Uterus (tissue), 4 donors: ENCODE data around the gene EMX2. TPM values are rescaled to one million over a fixed set of nuclear protein-coding genes. Genes with fewer than 3 reads are reported as not detected.
A peak's percentile ranks its signal among the peaks of the same experiment; 100 is the strongest.

Source experiments
- DNase-seq, 2 donors: peaks; one replicate each; pipeline ENCODE4 v3.0.0-alpha.2; 2019 to 2020
- H3K27ac ChIP-seq, 2 donors: fragments of 200-600 bp; sonication (generic); 1 replicate in 1 of 2; 2 replicates in 1 of 2; pipeline ENCODE4 v1.5.1; 2016 to 2018
- H3K27me3 ChIP-seq, 2 donors: fragments of 200-600 bp; sonication (generic); one replicate each; pipeline ENCODE4 v1.5.1; 2018 to 2019; ENCODE audit warnings: control low read depth in 1 of 2
- H3K36me3 ChIP-seq, 2 donors: fragments of 200-600 bp; sonication (generic); one replicate each; pipeline ENCODE4 v1.5.1; 2019; ENCODE audit warnings: control low read depth in 1 of 2
- H3K4me1 ChIP-seq, 2 donors: fragments of 200-600 bp; sonication (generic); one replicate each; pipeline ENCODE4 v1.5.1; 2018 to 2019; ENCODE audit warnings: control low read depth in 1 of 2
- H3K4me3 ChIP-seq, 2 donors: fragments of 200-600 bp; sonication (generic); 1 replicate in 1 of 2; 2 replicates in 1 of 2; pipeline ENCODE4 v1.5.1; 2018 to 2019; ENCODE audit warnings: mild to moderate bottlenecking in 1 of 2
- H3K9me3 ChIP-seq, 2 donors: fragments of 200-600 bp; sonication (generic); one replicate each; pipeline ENCODE4 v1.5.1; 2019; ENCODE audit warnings: control low read depth in 1 of 2
- POLR2A ChIP-seq, 2 donors: fragments of 450-650 bp; IDR thresholded peaks; one replicate each; pipeline ENCODE4 v1.6.1; 2016; ENCODE audit warnings: antibody characterized with exemption in 2 of 2, mild to moderate bottlenecking in 1 of 2, moderate library complexity in 1 of 2
- intact Hi-C: fragments of 100-400 bp; cut with DNase I; formaldehyde crosslinking; loops from one replicate; pipeline ENCODE4 v1.15.1; 2023; ENCODE audit warnings: low total_unique reads
- total RNA-seq, 4 donors: library from RNA; depleted of rRNA in 3 of 4; stranded (reverse); fragments of >200 nt in 3 of 4; gene quantifications; one replicate each; pipeline versions ENCODE4 v1.1.0 to v1.2.4, GENCODE V29; 2014 to 2023
- TF ChIP-seq, protein P1 (sequence below), 4 experiments: fragments of 200-600 bp in 2 of 4; fragments of 450-650 bp in 2 of 4; sonication (generic) in 2 of 4; IDR thresholded peaks; one replicate each; pipeline ENCODE4 v1.5.1; 2016 to 2019; ENCODE audit warnings: antibody characterized with exemption in 4 of 4, mild to moderate bottlenecking in 2 of 4, moderate library complexity in 1 of 4
- donor health status: DM: yes; HTN: yes; CAD: no.

Gene EMX2
- total RNA-seq, 4 donors from 2014 or later = 6.7 to 154 (median 17.1) TPM

DNA sequence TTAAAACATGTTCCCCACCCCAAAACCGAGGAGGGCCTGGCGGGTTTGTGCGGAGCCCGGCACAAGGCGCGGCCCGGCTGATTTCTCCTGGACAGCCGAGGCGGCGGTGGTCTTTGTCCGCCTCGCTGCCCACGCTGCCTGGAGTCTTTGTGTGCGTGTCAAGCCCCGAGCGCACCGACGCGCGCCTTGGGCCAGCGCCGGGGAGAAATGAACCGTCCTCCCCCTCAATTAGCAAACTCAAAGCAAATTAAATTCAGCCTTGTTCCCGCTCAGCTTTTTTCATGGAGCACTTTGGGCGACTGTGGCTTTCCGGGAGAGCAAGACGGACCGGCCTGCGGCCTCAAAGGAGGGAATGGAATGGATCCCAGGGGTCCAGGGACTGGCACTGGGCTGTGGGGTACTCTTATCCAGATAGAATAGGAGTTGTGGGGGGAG lies 4.1 kb downstream of the EMX2 start:
- H3K27me3 ChIP-seq = no peaks in the 10 kb centered on the region
- H3K27ac ChIP-seq = peak overlapping the region; percentile 98
- no peaks in the 10 kb centered on the region for H3K9me3 ChIP-seq
- no peaks in the 10 kb centered on the region for H3K36me3 ChIP-seq
- intact Hi-C loops = loop anchor here (10.0 kb wide), 2 partner anchors 102 to 698 kb away; no protein-coding TSS in a partner anchor
- peak overlapping the region; percentile 60 to 77 for H3K4me3 ChIP-seq
- DNase-seq = no peak
- TF ChIP-seq, protein P1, sequence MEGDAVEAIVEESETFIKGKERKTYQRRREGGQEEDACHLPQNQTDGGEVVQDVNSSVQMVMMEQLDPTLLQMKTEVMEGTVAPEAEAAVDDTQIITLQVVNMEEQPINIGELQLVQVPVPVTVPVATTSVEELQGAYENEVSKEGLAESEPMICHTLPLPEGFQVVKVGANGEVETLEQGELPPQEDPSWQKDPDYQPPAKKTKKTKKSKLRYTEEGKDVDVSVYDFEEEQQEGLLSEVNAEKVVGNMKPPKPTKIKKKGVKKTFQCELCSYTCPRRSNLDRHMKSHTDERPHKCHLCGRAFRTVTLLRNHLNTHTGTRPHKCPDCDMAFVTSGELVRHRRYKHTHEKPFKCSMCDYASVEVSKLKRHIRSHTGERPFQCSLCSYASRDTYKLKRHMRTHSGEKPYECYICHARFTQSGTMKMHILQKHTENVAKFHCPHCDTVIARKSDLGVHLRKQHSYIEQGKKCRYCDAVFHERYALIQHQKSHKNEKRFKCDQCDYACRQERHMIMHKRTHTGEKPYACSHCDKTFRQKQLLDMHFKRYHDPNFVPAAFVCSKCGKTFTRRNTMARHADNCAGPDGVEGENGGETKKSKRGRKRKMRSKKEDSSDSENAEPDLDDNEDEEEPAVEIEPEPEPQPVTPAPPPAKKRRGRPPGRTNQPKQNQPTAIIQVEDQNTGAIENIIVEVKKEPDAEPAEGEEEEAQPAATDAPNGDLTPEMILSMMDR (IDR thresholded peaks at IDR 0.05) = no peak
- no peak for TF ChIP-seq POLR2A (IDR thresholded peaks at IDR 0.05)
- no peaks in the 10 kb centered on the region for H3K4me1 ChIP-seq

DNA sequence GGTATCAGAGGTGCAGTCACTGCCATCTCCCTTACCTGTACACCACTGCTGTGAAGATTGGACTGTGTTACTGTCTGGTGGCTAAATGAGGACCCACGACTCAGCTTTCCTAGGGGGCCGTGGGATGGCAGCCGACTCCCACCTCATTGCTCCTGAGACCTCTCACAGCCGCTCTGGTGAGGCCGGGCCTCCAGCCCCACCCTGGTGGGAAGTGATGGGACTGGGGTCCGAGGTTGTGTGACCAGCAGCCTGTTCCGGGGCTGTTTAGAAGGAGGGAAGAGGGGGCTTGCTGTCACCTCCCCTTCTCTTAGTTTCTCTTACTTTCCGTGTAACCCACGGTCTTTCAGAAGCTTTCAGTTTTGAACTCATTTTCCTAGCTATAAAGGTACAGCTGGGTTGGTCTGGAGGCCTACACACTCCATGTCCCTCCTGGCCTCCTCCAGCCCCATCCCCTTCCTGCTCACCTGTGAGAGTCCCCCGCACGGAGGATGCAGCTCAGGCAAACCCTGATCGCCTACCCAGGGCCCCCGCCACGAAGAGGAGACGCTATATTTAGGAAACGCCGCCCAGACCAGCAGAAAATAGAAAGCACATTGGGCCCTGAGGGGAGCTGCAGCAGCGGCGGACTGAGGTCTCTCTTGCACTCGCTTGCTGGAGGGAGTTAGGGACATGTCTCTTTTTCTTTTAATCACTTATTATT lies 4.6 kb downstream of the EMX2 start:
- intact Hi-C loops = loop anchor here (10.0 kb wide), 2 partner anchors 102 to 698 kb away; no protein-coding TSS in a partner anchor
- TF ChIP-seq POLR2A (IDR thresholded peaks at IDR 0.05) = no peak
- Histone ChIP-seq H3K27me3 (no peaks in the 10 kb centered on the region), H3K4me3 (peak overlapping the region; percentile 60 to 77), H3K36me3 (no peaks in the 10 kb centered on the region), H3K9me3 (no peaks in the 10 kb centered on the region), H3K27ac (peak overlapping the region; percentile 98), H3K4me1 (no peaks in the 10 kb centered on the region)
- DNase-seq = peak in 1 of 2 donors; percentile 39

DNA sequence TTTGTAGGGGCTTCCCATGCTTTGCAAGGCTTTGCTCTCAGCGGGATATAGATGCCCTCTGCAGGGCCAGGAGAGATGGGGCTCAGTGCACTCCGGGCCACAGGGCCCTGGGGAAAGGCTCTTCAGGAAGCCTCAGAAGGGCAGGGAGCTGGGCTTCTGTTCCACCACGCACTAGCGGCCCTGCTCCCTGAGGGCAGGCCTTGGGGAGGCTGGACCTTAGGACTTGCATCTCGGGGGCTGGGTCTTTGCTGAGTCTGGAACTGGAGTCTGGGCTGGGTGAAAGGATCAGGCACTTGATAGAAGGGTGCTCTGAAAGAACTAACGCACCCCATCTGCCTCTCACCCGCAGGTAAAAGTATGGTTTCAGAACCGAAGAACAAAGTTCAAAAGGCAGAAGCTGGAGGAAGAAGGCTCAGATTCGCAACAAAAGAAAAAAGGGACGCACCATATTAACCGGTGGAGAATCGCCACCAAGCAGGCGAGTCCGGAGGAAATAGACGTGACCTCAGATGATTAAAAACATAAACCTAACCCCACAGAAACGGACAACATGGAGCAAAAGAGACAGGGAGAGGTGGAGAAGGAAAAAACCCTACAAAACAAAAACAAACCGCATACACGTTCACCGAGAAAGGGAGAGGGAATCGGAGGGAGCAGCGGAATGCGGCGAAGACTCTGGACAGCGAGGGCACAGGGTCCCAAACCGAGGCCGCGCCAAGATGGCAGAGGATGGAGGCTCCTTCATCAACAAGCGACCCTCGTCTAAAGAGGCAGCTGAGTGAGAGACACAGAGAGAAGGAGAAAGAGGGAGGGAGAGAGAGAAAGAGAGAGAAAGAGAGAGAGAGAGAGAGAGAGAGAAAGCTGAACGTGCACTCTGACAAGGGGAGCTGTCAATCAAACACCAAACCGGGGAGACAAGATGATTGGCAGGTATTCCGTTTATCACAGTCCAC lies 5.4 kb downstream of the EMX2 start:
- H3K4me3 ChIP-seq = peak overlapping the region; percentile 60 to 77

DNA sequence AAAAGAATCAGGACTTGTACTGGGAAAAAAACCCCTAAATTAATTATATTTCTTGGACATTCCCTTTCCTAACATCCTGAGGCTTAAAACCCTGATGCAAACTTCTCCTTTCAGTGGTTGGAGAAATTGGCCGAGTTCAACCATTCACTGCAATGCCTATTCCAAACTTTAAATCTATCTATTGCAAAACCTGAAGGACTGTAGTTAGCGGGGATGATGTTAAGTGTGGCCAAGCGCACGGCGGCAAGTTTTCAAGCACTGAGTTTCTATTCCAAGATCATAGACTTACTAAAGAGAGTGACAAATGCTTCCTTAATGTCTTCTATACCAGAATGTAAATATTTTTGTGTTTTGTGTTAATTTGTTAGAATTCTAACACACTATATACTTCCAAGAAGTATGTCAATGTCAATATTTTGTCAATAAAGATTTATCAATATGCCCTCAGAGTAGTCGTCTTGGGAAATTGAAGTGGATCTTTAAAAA lies 6.6 kb downstream of the EMX2 start:
- H3K27ac ChIP-seq = peak overlapping the region; percentile 98
- TF ChIP-seq POLR2A (IDR thresholded peaks at IDR 0.05) = no peak
- TF ChIP-seq, protein P1 (IDR thresholded peaks at IDR 0.05) = no peak
- peaks cover 0 to 6% of the 10 kb centered on the region in 2 donors for H3K4me1 ChIP-seq
- DNase-seq = peak; percentile 49 to 59
- peak overlapping the region; percentile 60 to 77 for H3K4me3 ChIP-seq
- intact Hi-C loops = loop anchor here (10.0 kb wide), 2 partner anchors 104 to 696 kb away; no protein-coding TSS in a partner anchor
- no peaks in the 10 kb centered on the region for H3K36me3 ChIP-seq
- no peaks in the 10 kb centered on the region for H3K27me3 ChIP-seq
- no peaks in the 10 kb centered on the region for H3K9me3 ChIP-seq

More for the DNA sequence above, 5.4 kb downstream of the EMX2 start:
- peak in 1 of 2 donors; percentile 40 for DNase-seq
- no peaks in the 10 kb centered on the region for H3K36me3 ChIP-seq
- no peaks in the 10 kb centered on the region for H3K9me3 ChIP-seq
- intact Hi-C loops = loop anchor here (10.0 kb wide), 2 partner anchors 103 to 697 kb away; no protein-coding TSS in a partner anchor
- H3K27ac ChIP-seq = peak overlapping the region; percentile 98
- TF ChIP-seq POLR2A (IDR thresholded peaks at IDR 0.05) = no peak
- TF ChIP-seq, protein P1 (IDR thresholded peaks at IDR 0.05) = no peak
- no peaks in the 10 kb centered on the region for H3K27me3 ChIP-seq
- H3K4me1 ChIP-seq = no peaks in the 10 kb centered on the region

DNA sequence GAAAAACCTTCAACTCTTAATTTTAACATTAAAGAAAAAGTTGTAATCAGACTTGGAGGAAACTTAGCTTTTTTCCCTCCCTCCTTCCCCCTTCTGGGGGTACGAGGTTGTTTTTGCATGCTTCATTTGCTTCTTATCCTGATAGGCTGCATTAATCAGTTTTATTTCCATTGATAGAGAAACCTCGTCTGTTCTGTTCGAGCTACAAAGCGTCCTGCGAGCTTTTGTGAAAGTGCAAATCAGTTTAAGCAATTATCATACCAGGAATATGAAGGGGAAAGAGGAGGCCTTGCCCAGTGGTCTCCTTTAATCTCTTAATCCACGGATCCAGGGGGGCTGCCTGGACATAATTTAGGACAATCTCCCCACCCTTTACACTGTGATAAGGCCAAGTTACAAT lies 7.5 kb downstream of the EMX2 start:
- TF ChIP-seq, protein P1 (IDR thresholded peaks at IDR 0.05) = no peak
- TF ChIP-seq POLR2A (IDR thresholded peaks at IDR 0.05) = peak; percentile 7 to 37
- intact Hi-C loops = no loop called here
- Histone ChIP-seq H3K4me3 (peak overlapping the region; percentile 37 to 40), H3K9me3 (no peaks in the 10 kb centered on the region), H3K27ac (peak overlapping the region; percentile 98), H3K27me3 (no peaks in the 10 kb centered on the region), H3K4me1 (peaks cover 0 to 8% of the 10 kb centered on the region in 2 donors), H3K36me3 (no peaks in the 10 kb centered on the region)
- DNase-seq = peak in 1 of 2 donors; percentile 68
